Smooth muscle cell (in vitro differentiated cells): ENCODE results near the gene ADAM23. TPM values are rescaled to one million over a fixed set of nuclear protein-coding genes. Genes with fewer than 3 reads are reported as not detected.

Experiments
- DNase-seq: peaks from one replicate; lab custom pipeline; 2025; ENCODE audit not compliant: unreplicated experiment; lab: John Stamatoyannopoulos, UW
- H2AFZ ChIP-seq: fragments of 200-600 bp; sonication (generic); 2 replicates; pipeline ENCODE4 v1.6.0; 2016; ENCODE audit warnings: antibody characterized with exemption, low read depth, mild to moderate bottlenecking
- H3F3A ChIP-seq: fragments of 200-600 bp; sonication (generic); 2 replicates; pipeline ENCODE4 v1.6.0; 2017; ENCODE audit warnings: antibody characterized with exemption, low read depth
- H3K27ac ChIP-seq: fragments of 200-600 bp; sonication (generic); 2 replicates; pipeline ENCODE4 v1.5.1; 2016; ENCODE audit warnings: low read depth, mild to moderate bottlenecking
- H3K27me3 ChIP-seq: fragments of 200-600 bp; sonication (generic); 2 replicates; pipeline ENCODE4 v1.6.1; 2016; ENCODE audit warnings: low read depth, mild to moderate bottlenecking
- H3K36me3 ChIP-seq: fragments of 200-600 bp; sonication (generic); 2 replicates; pipeline ENCODE4 v1.5.1; 2016; ENCODE audit warnings: low read depth
- H3K4me1 ChIP-seq: fragments of 200-600 bp; sonication (generic); 2 replicates; pipeline ENCODE4 v1.5.1; 2016; ENCODE audit warnings: low read depth
- H3K4me2 ChIP-seq: fragments of 200-600 bp; sonication (generic); 2 replicates; pipeline ENCODE4 v1.6.0; 2016; ENCODE audit warnings: mild to moderate bottlenecking
- H3K4me3 ChIP-seq: fragments of 200-600 bp; sonication (generic); 2 replicates; pipeline ENCODE4 v1.5.1; 2016; ENCODE audit warnings: mild to moderate bottlenecking
- H3K79me2 ChIP-seq: fragments of 200-600 bp; sonication (generic); 2 replicates; pipeline ENCODE4 v1.6.0; 2016; ENCODE audit warnings: low read depth, mild to moderate bottlenecking
- H3K9ac ChIP-seq: fragments of 200-600 bp; sonication (generic); 2 replicates; pipeline ENCODE4 v1.6.0; 2016; ENCODE audit warnings: low read depth
- H3K9me3 ChIP-seq: fragments of 200-600 bp; sonication (generic); replicated peaks from 2 replicates; pipeline ENCODE4 v1.5.1; 2016; ENCODE audit warnings: low read depth
- H4K20me1 ChIP-seq: fragments of 200-600 bp; sonication (generic); 2 replicates; pipeline ENCODE4 v1.6.0; 2016; ENCODE audit warnings: low read depth
- WGBS: methylation state at CpG from one replicate; pipeline ENCODE4 v1.1.7; 2016; ENCODE audit warnings: low lambda C conversion rate; 5-methylcytosine and 5-hydroxymethylcytosine counted together
- polyA plus RNA-seq: library from polyadenylated mRNA; unstranded; fragments of >200 nt; fragmentation: Nextera tagmentation; extraction: Ambion mirVana; gene quantifications from 2 replicates; pipeline ENCODE4 v1.2.1, GENCODE V29; 2016
- total RNA-seq: library from RNA; depleted of rRNA; stranded (reverse); fragments of >200 nt; gene quantifications from 2 replicates; pipeline ENCODE4 v1.2.3, GENCODE V29; 2014
- TF ChIP-seq, protein P1 (sequence below): fragments of 200-600 bp; sonication (generic); IDR thresholded peaks from 2 replicates; pipeline ENCODE4 v1.5.1; 2017; ENCODE audit warnings: borderline replicate concordance, mild to moderate bottlenecking, antibody characterized with exemption; ENCODE audit not compliant: insufficient read depth, poor library complexity, severe bottlenecking

ADAM23 gene
- total and polyA plus RNA-seq, 2 experiments from 2014 or later: 7.0 to 18.2 TPM

DNA sequence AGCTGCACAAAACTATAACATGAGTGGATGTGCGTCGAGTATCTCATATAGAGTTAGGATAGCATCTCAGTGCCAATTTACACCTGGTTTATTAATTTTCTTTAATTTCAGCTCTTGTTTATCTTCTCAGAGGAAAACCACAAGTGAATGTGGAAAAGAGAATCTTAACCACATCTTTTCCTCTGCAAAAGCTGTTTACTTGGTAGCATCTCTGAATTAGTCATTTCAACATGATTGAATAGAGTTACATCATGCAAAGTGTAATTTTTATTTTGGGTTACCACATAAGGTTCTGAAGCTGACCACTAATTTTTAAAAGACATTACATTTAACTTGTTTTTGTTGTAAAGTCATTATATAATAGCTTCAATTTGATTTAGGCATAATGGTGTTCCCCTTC lies 115.2 kb downstream of the ADAM23 start:
- no peaks in the 10 kb centered on the region for H3F3A ChIP-seq
- H3K9me3 ChIP-seq: no peaks in the 10 kb centered on the region
- no peaks in the 10 kb centered on the region for H3K36me3 ChIP-seq
- 95% methylated on average over 2 of the region's 2 CpGs for WGBS
- no peaks in the 10 kb centered on the region for H3K79me2 ChIP-seq
- H3K27me3 ChIP-seq: no peaks in the 10 kb centered on the region
- no peaks in the 10 kb centered on the region for H3K4me1 ChIP-seq
- H3K4me3 ChIP-seq: no peak overlapping the region
- DNase-seq: no peak
- H3K4me2 ChIP-seq: no peak overlapping the region
- no peak overlapping the region for H2AFZ ChIP-seq
- H3K9ac ChIP-seq: no peak overlapping the region
- no peak overlapping the region for H3K27ac ChIP-seq
- no peaks in the 10 kb centered on the region for H4K20me1 ChIP-seq
- TF ChIP-seq, protein P1, sequence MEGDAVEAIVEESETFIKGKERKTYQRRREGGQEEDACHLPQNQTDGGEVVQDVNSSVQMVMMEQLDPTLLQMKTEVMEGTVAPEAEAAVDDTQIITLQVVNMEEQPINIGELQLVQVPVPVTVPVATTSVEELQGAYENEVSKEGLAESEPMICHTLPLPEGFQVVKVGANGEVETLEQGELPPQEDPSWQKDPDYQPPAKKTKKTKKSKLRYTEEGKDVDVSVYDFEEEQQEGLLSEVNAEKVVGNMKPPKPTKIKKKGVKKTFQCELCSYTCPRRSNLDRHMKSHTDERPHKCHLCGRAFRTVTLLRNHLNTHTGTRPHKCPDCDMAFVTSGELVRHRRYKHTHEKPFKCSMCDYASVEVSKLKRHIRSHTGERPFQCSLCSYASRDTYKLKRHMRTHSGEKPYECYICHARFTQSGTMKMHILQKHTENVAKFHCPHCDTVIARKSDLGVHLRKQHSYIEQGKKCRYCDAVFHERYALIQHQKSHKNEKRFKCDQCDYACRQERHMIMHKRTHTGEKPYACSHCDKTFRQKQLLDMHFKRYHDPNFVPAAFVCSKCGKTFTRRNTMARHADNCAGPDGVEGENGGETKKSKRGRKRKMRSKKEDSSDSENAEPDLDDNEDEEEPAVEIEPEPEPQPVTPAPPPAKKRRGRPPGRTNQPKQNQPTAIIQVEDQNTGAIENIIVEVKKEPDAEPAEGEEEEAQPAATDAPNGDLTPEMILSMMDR: no peak

DNA sequence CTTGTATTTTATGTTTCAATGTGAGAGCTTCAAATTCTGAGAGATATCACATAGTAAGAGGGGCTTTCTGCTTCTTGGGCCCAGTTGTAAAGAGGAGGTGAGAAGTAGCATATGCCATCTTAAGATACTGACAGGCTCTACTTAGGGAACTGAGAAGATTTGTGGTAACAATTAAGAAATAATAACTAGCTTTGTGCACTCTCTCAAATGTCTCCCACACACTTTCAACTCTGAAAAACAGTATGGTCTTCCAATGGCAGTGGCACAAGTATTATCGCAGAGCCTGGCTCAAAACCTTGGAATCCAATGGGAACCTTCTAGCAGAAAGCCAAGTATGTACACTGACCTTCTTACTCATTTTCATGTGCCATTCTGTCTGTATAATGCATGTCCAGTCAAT lies 118.6 kb downstream of the ADAM23 start:
- no peaks in the 10 kb centered on the region for H3F3A ChIP-seq
- H3K27ac ChIP-seq: no peak overlapping the region
- 93% methylated on average over 1 of the region's 1 CpG for WGBS
- H3K36me3 ChIP-seq: no peaks in the 10 kb centered on the region
- TF ChIP-seq, protein P1: no peak
- no peak for DNase-seq
- no peaks in the 10 kb centered on the region for H3K4me1 ChIP-seq
- no peaks in the 10 kb centered on the region for H4K20me1 ChIP-seq
- H3K9ac ChIP-seq: no peak overlapping the region
- no peak overlapping the region for H3K4me3 ChIP-seq
- H3K79me2 ChIP-seq: no peaks in the 10 kb centered on the region
- H3K27me3 ChIP-seq: no peaks in the 10 kb centered on the region
- H3K9me3 ChIP-seq: no peaks in the 10 kb centered on the region
- H3K4me2 ChIP-seq: no peak overlapping the region
- H2AFZ ChIP-seq: no peak overlapping the region

DNA sequence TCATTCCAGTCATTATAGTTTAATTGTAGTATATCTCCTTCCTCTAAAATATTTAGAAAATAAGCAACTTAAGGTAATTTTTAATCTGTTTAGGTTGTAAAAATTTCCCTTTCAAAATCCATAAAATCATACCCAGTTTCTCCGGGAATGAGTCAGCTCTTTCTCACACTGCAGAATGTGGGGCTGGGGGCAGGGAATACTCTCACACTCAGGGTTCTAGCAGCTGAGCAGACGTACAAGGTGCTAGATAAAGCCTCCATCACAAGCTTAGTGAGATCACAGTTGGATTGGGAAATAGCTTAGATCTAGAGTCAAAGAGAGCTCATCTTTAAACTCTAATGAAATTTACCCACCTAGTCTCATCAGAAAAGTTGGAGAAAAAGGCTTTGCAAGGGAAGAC lies 119.0 kb downstream of the ADAM23 start:
- Histone ChIP-seq H3K9me3 (no peaks in the 10 kb centered on the region), H3K79me2 (no peaks in the 10 kb centered on the region), H3K27me3 (no peaks in the 10 kb centered on the region), H3F3A (no peaks in the 10 kb centered on the region), H3K9ac (no peak overlapping the region), H3K4me2 (no peak overlapping the region), H4K20me1 (no peaks in the 10 kb centered on the region), H3K4me3 (no peak overlapping the region), H3K27ac (no peak overlapping the region), H3K4me1 (no peaks in the 10 kb centered on the region), H2AFZ (no peak overlapping the region), H3K36me3 (no peaks in the 10 kb centered on the region)
- DNase-seq: no peak
- 43% methylated on average over 2 of the region's 2 CpGs for WGBS
- TF ChIP-seq, protein P1: no peak

DNA sequence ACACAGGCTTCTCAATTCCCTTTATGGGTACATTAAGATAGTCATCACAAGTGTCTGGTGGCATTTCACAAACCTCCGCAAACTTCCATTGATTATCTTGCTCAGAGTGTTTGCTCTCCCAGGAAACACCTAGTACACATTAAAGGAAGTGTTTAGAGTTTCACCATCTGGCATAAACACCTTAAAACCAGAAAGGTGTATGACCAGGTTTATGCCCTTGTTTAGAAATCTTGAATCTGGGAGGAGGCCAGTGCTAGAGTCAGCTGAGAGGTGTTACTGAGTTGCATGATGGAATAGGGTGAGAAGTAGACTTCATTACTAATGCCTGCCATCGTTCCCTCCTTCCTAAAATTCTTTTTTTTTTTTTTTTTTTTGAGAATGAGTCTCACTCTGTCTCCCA lies 120.0 kb downstream of the ADAM23 start:
- 93% methylated on average over 2 of the region's 2 CpGs for WGBS
- H3K9me3 ChIP-seq: no peaks in the 10 kb centered on the region
- H3K79me2 ChIP-seq: no peaks in the 10 kb centered on the region
- TF ChIP-seq, protein P1: no peak
- no peak for DNase-seq
- H3K27ac ChIP-seq: no peak overlapping the region
- H3F3A ChIP-seq: no peaks in the 10 kb centered on the region
- H3K4me3 ChIP-seq: no peak overlapping the region
- H3K9ac ChIP-seq: no peak overlapping the region
- no peak overlapping the region for H2AFZ ChIP-seq
- no peaks in the 10 kb centered on the region for H3K4me1 ChIP-seq
- H4K20me1 ChIP-seq: no peaks in the 10 kb centered on the region
- no peaks in the 10 kb centered on the region for H3K36me3 ChIP-seq
- H3K4me2 ChIP-seq: no peak overlapping the region
- H3K27me3 ChIP-seq: no peaks in the 10 kb centered on the region
